ENCODE results near the gene TRIM66.

TRIM66 gene

GRCh38 chr11:8709777-8710176 lies 27.3 kb upstream of the TRIM66 start:
- no peak overlapping the region for H3K4me3 ChIP-seq (ENCODE audit: severe bottlenecking)
- H3K27me3 ChIP-seq (ENCODE audit: insufficient read depth, poor library complexity, severe bottlenecking) = no peaks in the 10 kb centered on the region
- H3K27ac ChIP-seq (ENCODE audit: poor library complexity, severe bottlenecking) = no peak overlapping the region
- no peak for DNase-seq (ENCODE audit: low spot score)
- ATAC-seq (ENCODE audit: low read depth) = no peak
- no peaks in the 10 kb centered on the region for H3K4me1 ChIP-seq (ENCODE audit: insufficient read depth, poor library complexity, severe bottlenecking)
- no peak for TF ChIP-seq CTCF (IDR thresholded peaks at IDR 0.05; ENCODE audit: poor library complexity, severe bottlenecking)
- H3K9me3 ChIP-seq (ENCODE audit: severe bottlenecking) = no peaks in the 10 kb centered on the region
- peaks cover 73% of the 10 kb centered on the region for H3K36me3 ChIP-seq (ENCODE audit: low read depth)

GRCh38 chr11:8709002-8709672 lies 26.7 kb upstream of the TRIM66 start:
- DNase-seq (ENCODE audit: low spot score) = no peak
- TF ChIP-seq CTCF (IDR thresholded peaks at IDR 0.05; ENCODE audit: poor library complexity, severe bottlenecking) = no peak
- no peak for ATAC-seq (ENCODE audit: low read depth)

GRCh38 chr11:8707541-8708191 lies 25.2 kb upstream of the TRIM66 start:
- ATAC-seq (ENCODE audit: low read depth) (no peak), DNase-seq (ENCODE audit: low spot score) (no peak)
- Histone ChIP-seq H3K27me3 (ENCODE audit: insufficient read depth, poor library complexity, severe bottlenecking) (no peaks in the 10 kb centered on the region), H3K9me3 (ENCODE audit: severe bottlenecking) (no peaks in the 10 kb centered on the region), H3K27ac (ENCODE audit: poor library complexity, severe bottlenecking) (no peak overlapping the region), H3K4me1 (ENCODE audit: insufficient read depth, poor library complexity, severe bottlenecking) (no peaks in the 10 kb centered on the region), H3K36me3 (ENCODE audit: low read depth) (peaks cover 77% of the 10 kb centered on the region), H3K4me3 (ENCODE audit: severe bottlenecking) (no peak overlapping the region)
- TF ChIP-seq CTCF (IDR thresholded peaks at IDR 0.05; ENCODE audit: poor library complexity, severe bottlenecking) = no peak

More at GRCh38 chr11:8709002-8709672, 26.7 kb upstream of the TRIM66 start:
- H3K27me3 ChIP-seq (ENCODE audit: insufficient read depth, poor library complexity, severe bottlenecking) = no peaks in the 10 kb centered on the region
- no peak overlapping the region for H3K27ac ChIP-seq (ENCODE audit: poor library complexity, severe bottlenecking)
- H3K4me1 ChIP-seq (ENCODE audit: insufficient read depth, poor library complexity, severe bottlenecking) = no peaks in the 10 kb centered on the region
- H3K36me3 ChIP-seq (ENCODE audit: low read depth) = peaks cover 75% of the 10 kb centered on the region
- H3K4me3 ChIP-seq (ENCODE audit: severe bottlenecking) = no peak overlapping the region
- H3K9me3 ChIP-seq (ENCODE audit: severe bottlenecking) = no peaks in the 10 kb centered on the region

- no peak for ATAC-seq (ENCODE audit: low read depth)
- H3K36me3 ChIP-seq (ENCODE audit: low read depth) = peaks cover 77% of the 10 kb centered on the region
- no peak for DNase-seq (ENCODE audit: low spot score)
- no peaks in the 10 kb centered on the region for H3K9me3 ChIP-seq (ENCODE audit: severe bottlenecking)
- no peak overlapping the region for H3K4me3 ChIP-seq (ENCODE audit: severe bottlenecking)
- no peak overlapping the region for H3K27ac ChIP-seq (ENCODE audit: poor library complexity, severe bottlenecking)
- no peak for TF ChIP-seq CTCF (IDR thresholded peaks at IDR 0.05; ENCODE audit: poor library complexity, severe bottlenecking)
- H3K27me3 ChIP-seq (ENCODE audit: insufficient read depth, poor library complexity, severe bottlenecking) = no peaks in the 10 kb centered on the region
- no peaks in the 10 kb centered on the region for H3K4me1 ChIP-seq (ENCODE audit: insufficient read depth, poor library complexity, severe bottlenecking)
Observed at GRCh38 chr11:8706673-8707432, 24.4 kb upstream of the TRIM66 start.

Measured in RWPE2 (cell line).